Measurements from ENCODE around the gene EVL.

DNA sequence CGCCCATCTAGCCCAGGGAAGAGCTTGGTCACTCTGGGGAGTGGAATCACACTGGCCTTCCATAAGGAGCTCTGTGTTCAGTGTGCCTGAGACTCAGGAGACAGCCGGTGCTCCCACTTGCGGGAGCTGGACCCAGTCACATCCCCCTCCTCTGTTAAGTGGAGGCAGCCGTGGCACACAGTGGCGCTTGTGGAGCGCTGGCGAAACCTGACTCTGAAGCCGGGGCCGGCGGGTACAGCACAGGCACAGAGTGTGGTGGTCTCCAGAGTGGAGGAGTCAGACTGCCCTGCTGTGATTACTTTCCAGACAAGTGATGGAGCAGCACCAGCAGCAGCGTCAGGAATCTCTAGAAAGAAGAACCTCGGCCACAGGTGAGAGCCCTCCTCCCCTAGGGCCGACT lies 61.2 kb downstream of the EVL start:
- TF ChIP-seq, protein P1, sequence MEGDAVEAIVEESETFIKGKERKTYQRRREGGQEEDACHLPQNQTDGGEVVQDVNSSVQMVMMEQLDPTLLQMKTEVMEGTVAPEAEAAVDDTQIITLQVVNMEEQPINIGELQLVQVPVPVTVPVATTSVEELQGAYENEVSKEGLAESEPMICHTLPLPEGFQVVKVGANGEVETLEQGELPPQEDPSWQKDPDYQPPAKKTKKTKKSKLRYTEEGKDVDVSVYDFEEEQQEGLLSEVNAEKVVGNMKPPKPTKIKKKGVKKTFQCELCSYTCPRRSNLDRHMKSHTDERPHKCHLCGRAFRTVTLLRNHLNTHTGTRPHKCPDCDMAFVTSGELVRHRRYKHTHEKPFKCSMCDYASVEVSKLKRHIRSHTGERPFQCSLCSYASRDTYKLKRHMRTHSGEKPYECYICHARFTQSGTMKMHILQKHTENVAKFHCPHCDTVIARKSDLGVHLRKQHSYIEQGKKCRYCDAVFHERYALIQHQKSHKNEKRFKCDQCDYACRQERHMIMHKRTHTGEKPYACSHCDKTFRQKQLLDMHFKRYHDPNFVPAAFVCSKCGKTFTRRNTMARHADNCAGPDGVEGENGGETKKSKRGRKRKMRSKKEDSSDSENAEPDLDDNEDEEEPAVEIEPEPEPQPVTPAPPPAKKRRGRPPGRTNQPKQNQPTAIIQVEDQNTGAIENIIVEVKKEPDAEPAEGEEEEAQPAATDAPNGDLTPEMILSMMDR (IDR thresholded peaks at IDR 0.05): no peak
- no peak for TF ChIP-seq POLR2A (IDR thresholded peaks at IDR 0.05)
